Choroid plexus epithelial cell (primary cell): Measurements from ENCODE around the gene ACACB.

Experiments
- DNase-seq: peaks from one replicate; pipeline ENCODE4 v3.0.0-alpha.2; 2010; ENCODE audit warnings: low read depth
- H3K4me3 ChIP-seq: 2 replicates; pipeline ENCODE4 v1.5.1; 2011; ENCODE audit warnings: low read depth, mild to moderate bottlenecking, control low read depth, low read length, moderate library complexity
- TF ChIP-seq, protein P1 (sequence below): conservative IDR thresholded peaks from 2 replicates; pipeline ENCODE4 v1.5.1; 2011; ENCODE audit warnings: low read depth, mild to moderate bottlenecking, control low read depth, inconsistent platforms, low read length, moderate library complexity

The ACACB gene

DNA sequence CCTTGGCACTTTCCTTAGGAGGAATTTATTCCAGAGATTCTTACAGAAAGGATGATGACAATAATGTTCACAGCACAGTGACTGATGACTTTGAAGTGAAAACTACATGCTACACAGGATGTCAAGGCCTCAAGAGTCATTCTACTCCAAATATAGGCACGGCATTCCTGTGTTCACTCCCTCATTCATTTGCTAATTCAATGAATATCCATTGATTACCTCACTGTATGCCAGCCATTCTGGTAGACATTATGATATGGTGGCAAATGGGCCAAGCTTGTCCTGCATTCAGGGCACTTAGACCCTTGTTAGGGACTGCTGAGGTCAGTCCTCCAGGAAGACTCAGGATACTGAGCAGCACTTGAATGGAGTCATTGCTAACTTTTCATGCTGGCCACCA lies 144.7 kb downstream of the ACACB start:
- TF ChIP-seq, protein P1, sequence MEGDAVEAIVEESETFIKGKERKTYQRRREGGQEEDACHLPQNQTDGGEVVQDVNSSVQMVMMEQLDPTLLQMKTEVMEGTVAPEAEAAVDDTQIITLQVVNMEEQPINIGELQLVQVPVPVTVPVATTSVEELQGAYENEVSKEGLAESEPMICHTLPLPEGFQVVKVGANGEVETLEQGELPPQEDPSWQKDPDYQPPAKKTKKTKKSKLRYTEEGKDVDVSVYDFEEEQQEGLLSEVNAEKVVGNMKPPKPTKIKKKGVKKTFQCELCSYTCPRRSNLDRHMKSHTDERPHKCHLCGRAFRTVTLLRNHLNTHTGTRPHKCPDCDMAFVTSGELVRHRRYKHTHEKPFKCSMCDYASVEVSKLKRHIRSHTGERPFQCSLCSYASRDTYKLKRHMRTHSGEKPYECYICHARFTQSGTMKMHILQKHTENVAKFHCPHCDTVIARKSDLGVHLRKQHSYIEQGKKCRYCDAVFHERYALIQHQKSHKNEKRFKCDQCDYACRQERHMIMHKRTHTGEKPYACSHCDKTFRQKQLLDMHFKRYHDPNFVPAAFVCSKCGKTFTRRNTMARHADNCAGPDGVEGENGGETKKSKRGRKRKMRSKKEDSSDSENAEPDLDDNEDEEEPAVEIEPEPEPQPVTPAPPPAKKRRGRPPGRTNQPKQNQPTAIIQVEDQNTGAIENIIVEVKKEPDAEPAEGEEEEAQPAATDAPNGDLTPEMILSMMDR: no peak

DNA sequence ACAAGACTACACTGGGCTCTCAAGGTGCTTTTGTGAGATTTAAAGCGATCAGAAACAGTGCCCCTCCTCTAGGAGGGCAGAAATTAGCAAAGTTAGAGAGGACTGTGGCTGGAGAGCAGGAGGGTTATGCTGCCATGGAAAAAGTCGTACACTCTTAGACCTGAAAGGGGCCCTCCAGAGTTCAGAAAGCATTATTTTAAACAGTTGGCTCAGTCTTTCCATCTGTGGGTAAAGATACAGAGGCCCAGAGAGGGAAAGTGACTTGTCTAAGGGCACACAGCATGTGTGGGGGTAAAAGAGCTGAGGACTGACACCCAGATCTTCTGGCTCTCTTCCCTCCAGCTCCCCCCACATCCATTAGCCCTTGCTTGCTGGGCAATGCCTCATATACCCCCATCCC lies 145.6 kb downstream of the ACACB start:
- TF ChIP-seq, protein P1: no peak
- no peak for DNase-seq

More for the DNA sequence above, 144.7 kb downstream of the ACACB start:
- no peak for DNase-seq
- H3K4me3 ChIP-seq: no peak overlapping the region

DNA sequence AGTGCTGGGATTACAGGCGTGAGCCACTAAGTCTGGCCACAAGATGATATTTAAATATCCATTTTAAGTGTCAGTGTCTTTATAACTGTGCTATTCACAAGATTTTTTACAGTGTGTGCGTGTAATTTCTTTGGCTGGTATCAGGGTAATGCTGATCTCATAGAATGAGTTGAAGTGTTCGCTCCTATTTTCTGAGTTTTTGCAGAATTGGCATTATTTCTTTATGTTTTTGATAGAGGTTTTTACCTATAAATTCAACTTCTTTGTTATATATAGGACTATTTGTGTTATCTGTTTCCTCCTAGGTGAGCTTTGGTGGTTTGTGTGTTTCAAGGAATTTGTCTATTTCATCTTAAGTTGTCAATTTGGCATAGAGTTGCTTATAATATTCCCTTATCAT lies 147.1 kb downstream of the ACACB start:
- H3K4me3 ChIP-seq: no peak overlapping the region
- TF ChIP-seq, protein P1: no peak
- no peak for DNase-seq

More for the DNA sequence above, 145.6 kb downstream of the ACACB start:
- no peak overlapping the region for H3K4me3 ChIP-seq

DNA sequence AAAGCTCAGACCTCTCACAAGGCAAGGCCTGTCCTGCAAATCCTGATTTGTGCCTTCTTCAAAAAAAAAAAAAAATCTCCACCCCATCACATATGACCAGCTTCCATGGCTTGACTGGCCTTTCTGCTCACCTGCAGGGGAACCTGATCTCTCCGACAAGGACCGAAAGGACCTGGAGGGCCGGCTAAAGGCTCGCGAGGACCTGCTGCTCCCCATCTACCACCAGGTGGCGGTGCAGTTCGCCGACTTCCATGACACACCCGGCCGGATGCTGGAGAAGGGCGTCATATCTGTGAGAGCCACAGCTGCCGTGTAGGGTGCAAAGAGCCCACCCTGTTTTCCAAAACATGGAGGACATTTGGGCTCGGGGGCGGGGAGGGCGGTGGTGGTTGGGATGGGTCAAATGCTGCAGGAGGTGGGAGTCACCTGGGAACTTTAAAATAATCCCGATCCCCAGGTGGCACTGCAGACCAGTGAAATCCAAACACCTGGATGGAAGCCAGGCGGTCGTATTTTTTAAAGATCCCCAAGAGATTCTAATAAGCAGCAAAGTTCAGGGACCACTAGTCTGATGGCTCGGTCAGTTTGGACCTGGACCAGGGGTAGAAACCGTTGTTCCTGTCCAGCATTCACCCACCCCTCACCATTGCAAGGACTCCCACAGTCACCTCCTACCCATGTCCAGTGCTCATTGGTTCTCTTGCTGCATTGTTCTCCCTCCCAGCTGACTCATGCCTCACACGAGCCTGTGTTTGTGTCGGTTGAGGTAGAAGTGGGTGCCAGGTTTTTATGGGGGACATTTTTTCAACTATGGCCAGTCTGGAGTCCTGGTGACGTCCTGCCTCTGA lies 147.9 kb downstream of the ACACB start:
- DNase-seq: peak; percentile 71
- H3K4me3 ChIP-seq: no peak overlapping the region
- TF ChIP-seq, protein P1: peak; percentile 86

DNA sequence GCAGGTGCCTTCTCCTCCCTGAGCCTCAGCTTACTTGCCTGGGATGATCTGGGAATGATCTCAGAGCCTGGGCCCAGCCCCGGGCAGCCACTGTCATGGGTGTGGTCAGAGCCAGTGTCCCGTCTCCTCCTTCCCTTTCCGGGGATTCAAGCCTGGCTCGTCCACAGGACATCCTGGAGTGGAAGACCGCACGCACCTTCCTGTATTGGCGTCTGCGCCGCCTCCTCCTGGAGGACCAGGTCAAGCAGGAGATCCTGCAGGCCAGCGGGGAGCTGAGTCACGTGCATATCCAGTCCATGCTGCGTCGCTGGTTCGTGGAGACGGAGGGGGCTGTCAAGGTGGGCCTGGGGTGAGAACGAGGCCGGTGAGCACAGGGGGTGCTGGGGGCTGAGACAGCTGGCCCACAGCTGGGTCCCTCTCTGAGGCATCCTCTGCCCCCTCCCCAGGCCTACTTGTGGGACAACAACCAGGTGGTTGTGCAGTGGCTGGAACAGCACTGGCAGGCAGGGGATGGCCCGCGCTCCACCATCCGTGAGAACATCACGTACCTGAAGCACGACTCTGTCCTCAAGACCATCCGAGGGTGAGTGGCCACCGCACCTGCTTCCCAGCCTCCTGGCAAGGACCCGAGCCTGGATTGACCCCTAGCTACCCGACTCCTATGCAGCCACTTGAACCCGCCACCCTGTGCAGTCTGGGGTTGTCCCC lies 148.7 kb downstream of the ACACB start:
- TF ChIP-seq, protein P1: no peak
- DNase-seq: no peak
- H3K4me3 ChIP-seq: no peak overlapping the region

DNA sequence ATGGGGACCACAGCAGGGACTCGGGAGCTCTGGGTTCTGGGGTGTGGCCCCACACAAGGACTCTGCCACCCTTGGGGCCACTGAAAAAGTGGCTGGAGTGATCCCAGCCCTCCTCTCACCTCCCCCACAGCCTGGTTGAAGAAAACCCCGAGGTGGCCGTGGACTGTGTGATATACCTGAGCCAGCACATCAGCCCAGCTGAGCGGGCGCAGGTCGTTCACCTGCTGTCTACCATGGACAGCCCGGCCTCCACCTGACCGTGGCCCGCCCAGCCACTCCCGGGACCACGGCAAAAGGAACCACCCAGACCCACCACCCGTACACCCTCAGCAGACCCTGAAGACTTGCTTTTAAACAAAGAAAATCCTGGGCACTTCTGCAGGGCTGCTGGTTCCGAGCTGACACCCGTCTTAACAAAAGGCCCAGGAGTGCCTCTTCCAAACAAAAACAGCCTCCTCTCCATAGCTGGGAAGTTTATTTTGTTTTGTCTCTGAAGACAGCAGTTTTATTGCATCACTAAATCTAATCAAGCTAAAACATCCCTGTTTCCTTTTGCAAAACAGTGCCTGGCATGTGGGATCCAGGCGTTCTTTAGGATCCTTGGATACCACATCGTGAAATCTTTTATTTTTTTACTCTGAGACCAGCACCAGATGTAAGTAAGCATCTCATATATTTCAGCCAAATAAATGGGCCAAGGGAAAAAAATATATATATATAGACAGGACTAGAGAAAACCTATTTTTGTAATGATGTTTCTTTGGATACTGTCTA lies 149.9 kb downstream of the ACACB start:
- no peak overlapping the region for H3K4me3 ChIP-seq
- DNase-seq: no peak
- TF ChIP-seq, protein P1: no peak
